SK-N-SH treated with all-trans-retinoic acid at 6 μM for 48 hours (cell line): ENCODE data around the gene GNPTAB.

Source experiments
- TF ChIP-seq, protein P1 (sequence below): fragments of 250-450 bp; sonication (Bioruptor Pico); IDR thresholded peaks from 2 replicates; pipeline ENCODE4 v1.5.1; 2020; ENCODE audit warnings: low read depth, mild to moderate bottlenecking, moderate library complexity

The GNPTAB gene

GRCh38 chr12:101695706-101696105 is 135.1 kb downstream of the GNPTAB start (continued):
- TF ChIP-seq, protein P1, sequence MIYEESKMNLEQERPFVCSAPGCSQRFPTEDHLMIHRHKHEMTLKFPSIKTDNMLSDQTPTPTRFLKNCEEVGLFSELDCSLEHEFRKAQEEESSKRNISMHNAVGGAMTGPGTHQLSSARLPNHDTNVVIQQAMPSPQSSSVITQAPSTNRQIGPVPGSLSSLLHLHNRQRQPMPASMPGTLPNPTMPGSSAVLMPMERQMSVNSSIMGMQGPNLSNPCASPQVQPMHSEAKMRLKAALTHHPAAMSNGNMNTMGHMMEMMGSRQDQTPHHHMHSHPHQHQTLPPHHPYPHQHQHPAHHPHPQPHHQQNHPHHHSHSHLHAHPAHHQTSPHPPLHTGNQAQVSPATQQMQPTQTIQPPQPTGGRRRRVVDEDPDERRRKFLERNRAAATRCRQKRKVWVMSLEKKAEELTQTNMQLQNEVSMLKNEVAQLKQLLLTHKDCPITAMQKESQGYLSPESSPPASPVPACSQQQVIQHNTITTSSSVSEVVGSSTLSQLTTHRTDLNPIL (CRISPR knock-in tag): no peak
- TF ChIP-seq, all 23 proteins: peak for 0
